ES-I3 (cell line): ENCODE data around the gene FBXO5.

Experiments used
- H3K36me3 ChIP-seq: 2 replicates; pipeline ENCODE4 v1.6.1; 2013; ENCODE audit warnings: mild to moderate bottlenecking, low read length, control low read depth, moderate library complexity; ENCODE audit not compliant: insufficient read depth
- H3K4me1 ChIP-seq: 2 replicates; pipeline ENCODE4 v1.6.1; 2013; ENCODE audit warnings: mild to moderate bottlenecking, control low read depth, low read length; ENCODE audit not compliant: insufficient read depth
- H3K9ac ChIP-seq: 2 replicates; pipeline ENCODE4 v1.6.1; 2013; ENCODE audit warnings: low read depth, mild to moderate bottlenecking, low read length, moderate library complexity
- H3K9me3 ChIP-seq: 2 replicates; pipeline ENCODE4 v1.6.1; 2013; ENCODE audit warnings: mild to moderate bottlenecking, low read length, moderate library complexity; ENCODE audit not compliant: control insufficient read depth, insufficient read depth

FBXO5 gene

GRCh38 chr6:152982904-152983636 is at the start of gene FBXO5:
TSS of gene FBXO5 (minus strand) at chr6:152983041. CDS start at chr6:152982959, 82 bp downstream.
- H3K36me3 ChIP-seq, result no peaks in the 10 kb centered on the region; the same call in 1 of the 2 replicates
- peak within 1 kb of the TSS; percentile 99 for H3K9ac ChIP-seq
- H3K9me3 ChIP-seq, result no peaks in the 10 kb centered on the region
- peaks cover 9% of the 10 kb centered on the region for H3K4me1 ChIP-seq

- Histone ChIP-seq H3K9ac (no peak overlapping the region), H3K36me3 (no peaks in the 10 kb centered on the region), H3K4me1 (peaks cover 22% of the 10 kb centered on the region), H3K9me3 (no peaks in the 10 kb centered on the region)
Observed at GRCh38 chr6:153032255-153032882, 49.5 kb upstream of the FBXO5 start.

DNA sequence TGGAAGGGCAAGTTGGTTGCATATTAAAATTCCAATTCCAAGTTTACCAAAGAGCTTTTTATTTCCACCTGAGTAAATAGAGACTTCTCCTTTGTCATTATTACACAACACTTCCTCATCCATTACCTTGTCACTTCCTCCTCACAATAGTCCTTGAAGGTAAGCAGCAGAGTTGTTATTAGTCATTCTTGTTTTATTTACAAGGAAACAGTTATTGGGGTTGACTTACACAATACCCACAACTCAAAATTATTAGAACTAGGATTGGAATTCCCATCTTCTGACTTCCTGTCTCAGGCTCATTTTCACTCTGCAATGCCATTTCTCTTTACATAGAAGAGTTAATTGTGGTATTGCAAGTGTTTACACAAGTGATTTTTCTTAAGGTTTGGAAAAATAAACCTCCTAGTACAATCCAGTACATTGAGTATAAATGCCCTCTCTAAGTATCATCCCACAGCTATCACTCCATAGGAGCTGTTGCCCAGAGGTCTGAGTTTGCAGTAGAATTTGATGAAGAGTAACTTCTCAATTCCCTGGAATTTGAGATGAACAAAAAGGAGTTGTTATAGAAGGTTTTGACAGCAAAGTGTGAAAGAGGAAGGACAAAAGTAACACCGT is 48.6 kb upstream of the FBXO5 start:
- no peak overlapping the region for H3K9ac ChIP-seq
- H3K9me3 ChIP-seq, result no peaks in the 10 kb centered on the region
- no peaks in the 10 kb centered on the region for H3K36me3 ChIP-seq
- peaks cover 22% of the 10 kb centered on the region for H3K4me1 ChIP-seq

DNA sequence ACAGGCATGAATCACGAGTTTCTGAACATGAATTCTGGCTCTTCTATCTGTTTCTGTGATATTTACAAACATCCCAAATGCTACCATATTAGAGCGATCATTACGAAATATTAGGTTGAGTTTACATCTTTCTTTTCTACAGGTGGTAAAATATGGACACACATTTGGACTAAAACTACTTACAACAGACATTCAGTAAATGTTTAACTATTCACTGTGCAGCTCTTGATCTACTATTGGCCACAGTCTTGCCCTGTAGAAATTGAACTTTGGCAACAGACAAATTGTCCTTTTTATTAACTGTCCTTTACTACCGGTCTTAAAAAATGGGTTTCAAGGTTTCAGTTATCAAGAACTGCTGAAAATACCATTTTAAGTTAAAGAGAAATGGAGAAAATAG is 46.1 kb upstream of the FBXO5 start:
- no peaks in the 10 kb centered on the region for H3K36me3 ChIP-seq
- no peaks in the 10 kb centered on the region for H3K9me3 ChIP-seq
- H3K9ac ChIP-seq, result no peak overlapping the region
- peaks cover 22% of the 10 kb centered on the region for H3K4me1 ChIP-seq

GRCh38 chr6:153028286-153028685 is 45.4 kb upstream of the FBXO5 start:
- H3K9ac ChIP-seq, result no peak overlapping the region
- H3K36me3 ChIP-seq, result no peaks in the 10 kb centered on the region
- H3K9me3 ChIP-seq, result no peaks in the 10 kb centered on the region
- H3K4me1 ChIP-seq, result peaks cover 22% of the 10 kb centered on the region

GRCh38 chr6:153027480-153027879 is 44.6 kb upstream of the FBXO5 start:
- Histone ChIP-seq H3K36me3 (no peaks in the 10 kb centered on the region), H3K9ac (no peak overlapping the region), H3K9me3 (no peaks in the 10 kb centered on the region), H3K4me1 (peaks cover 22% of the 10 kb centered on the region)

DNA sequence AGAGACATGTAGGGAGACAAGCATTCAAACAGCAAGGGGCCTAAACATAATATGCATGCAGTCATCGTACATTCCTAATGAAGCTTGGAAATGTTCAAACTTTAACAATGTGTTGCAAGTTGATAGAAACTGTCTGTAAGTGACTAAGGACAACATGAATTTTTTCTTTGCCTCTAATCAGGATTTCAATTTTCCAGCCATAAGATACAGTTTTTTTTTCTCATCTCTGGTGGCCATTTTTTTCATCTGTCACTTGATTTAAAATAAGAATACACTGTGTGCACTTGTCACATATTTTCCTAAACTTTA is 41.8 kb upstream of the FBXO5 start:
- H3K36me3 ChIP-seq, result no peaks in the 10 kb centered on the region
- H3K4me1 ChIP-seq, result no peaks in the 10 kb centered on the region
- H3K9ac ChIP-seq, result no peak overlapping the region
- H3K9me3 ChIP-seq, result no peaks in the 10 kb centered on the region

- Histone ChIP-seq H3K9me3 (no peaks in the 10 kb centered on the region), H3K9ac (no peak overlapping the region), H3K4me1 (no peaks in the 10 kb centered on the region), H3K36me3 (no peaks in the 10 kb centered on the region)
Observed at GRCh38 chr6:153023977-153024708, 41.3 kb upstream of the FBXO5 start.

GRCh38 chr6:153018355-153018754 is 35.5 kb upstream of the FBXO5 start:
- Histone ChIP-seq H3K36me3 (no peaks in the 10 kb centered on the region), H3K4me1 (no peaks in the 10 kb centered on the region), H3K9ac (no peak overlapping the region), H3K9me3 (no peaks in the 10 kb centered on the region)

DNA sequence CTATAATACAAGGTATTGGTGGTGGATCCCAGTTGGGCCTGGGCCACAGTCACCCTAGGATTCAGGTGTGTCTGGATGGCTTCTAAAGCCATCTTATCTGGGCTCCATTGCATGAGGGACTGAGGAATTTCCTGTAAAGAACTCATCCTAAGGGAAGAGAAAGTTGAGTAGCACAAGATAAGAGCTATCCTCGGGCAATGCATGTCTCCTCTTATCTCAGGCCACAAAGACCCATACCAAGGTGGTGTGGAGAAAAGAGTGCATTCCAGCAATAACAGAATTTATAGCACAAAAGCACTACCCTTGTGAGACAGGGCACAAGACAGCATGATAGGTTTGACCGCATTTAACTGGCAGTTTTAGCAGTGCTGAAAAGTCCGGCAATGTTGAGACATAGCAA is 34.0 kb upstream of the FBXO5 start:
- no peaks in the 10 kb centered on the region for H3K4me1 ChIP-seq
- no peak overlapping the region for H3K9ac ChIP-seq
- no peaks in the 10 kb centered on the region for H3K9me3 ChIP-seq
- H3K36me3 ChIP-seq, result no peaks in the 10 kb centered on the region

- Histone ChIP-seq H3K4me1 (no peaks in the 10 kb centered on the region), H3K9me3 (no peaks in the 10 kb centered on the region), H3K9ac (no peak overlapping the region), H3K36me3 (no peaks in the 10 kb centered on the region)
Observed at GRCh38 chr6:153015094-153015640, 32.3 kb upstream of the FBXO5 start.

- no peaks in the 10 kb centered on the region for H3K4me1 ChIP-seq
- H3K9me3 ChIP-seq, result no peaks in the 10 kb centered on the region
- no peaks in the 10 kb centered on the region for H3K36me3 ChIP-seq
- H3K9ac ChIP-seq, result no peak overlapping the region
Observed at GRCh38 chr6:153013438-153013837, 30.6 kb upstream of the FBXO5 start.

- no peaks in the 10 kb centered on the region for H3K36me3 ChIP-seq
- no peaks in the 10 kb centered on the region for H3K9me3 ChIP-seq
Observed at GRCh38 chr6:153012856-153013255, 30.0 kb upstream of the FBXO5 start.

DNA sequence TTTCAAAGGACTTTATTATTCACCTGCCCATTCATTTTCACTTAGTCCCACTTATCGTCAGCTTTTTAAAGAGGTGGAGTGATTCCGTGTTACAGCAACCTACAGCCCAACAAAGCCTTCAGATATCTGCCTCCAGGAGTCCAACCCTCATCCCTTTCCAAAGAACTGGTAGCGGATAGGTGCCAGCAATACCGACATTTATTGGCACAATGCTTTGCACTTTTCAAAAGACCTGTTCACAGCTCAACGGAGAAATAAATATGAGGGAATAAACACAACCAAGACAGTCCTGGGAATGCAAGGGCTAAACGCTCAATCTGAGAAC is 20.5 kb upstream of the FBXO5 start:
- H3K4me1 ChIP-seq, result no peaks in the 10 kb centered on the region
- H3K36me3 ChIP-seq, result no peaks in the 10 kb centered on the region
- no peaks in the 10 kb centered on the region for H3K9me3 ChIP-seq
- peak overlapping the region; percentile 93 for H3K9ac ChIP-seq

More at GRCh38 chr6:153012856-153013255, 30.0 kb upstream of the FBXO5 start:
- Histone ChIP-seq H3K4me1 (no peaks in the 10 kb centered on the region), H3K9ac (no peak overlapping the region)
